ENCODE data around the gene DTNBP1.

DNA sequence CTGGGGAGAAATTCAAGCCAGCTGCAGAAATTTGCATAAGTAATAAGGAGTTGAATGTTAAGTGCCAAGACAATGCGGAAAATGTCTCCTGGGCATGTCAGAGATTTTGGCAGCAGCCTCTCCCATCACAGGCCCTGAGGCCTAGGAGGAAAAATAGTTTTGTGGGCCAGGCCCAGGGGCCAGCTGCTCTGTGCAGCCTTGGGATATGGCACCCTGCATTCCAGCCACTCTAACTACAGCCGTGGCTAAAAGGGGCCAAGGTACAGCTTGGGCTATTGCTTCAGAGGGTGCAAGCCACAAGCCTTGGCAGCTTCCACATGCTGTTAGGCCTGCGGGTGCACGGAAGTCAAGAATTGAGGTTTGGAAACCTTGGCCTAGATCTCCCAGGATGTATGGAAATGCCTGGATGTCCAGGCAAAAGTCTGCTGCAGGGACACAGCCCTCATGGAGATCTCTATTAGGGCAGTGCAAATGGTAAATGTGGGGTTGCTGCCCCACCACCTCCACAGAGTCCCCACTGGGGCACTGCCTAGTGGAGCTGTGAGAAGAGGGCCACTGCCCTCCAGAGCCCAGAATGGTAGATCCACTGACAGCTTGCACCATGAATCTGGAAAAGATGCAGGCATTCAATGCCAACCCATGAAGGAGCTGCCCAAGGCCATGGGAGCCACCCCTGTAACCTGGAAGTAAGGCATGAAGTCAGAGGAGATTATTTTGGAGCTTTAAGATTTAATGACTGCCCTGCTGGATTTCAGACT, 126.5 kb downstream of the DTNBP1 start:
- TF ChIP-seq CTCF (IDR thresholded peaks at IDR 0.05) (no peak), POLR2A (IDR thresholded peaks at IDR 0.05) (no peak)
